GM21367 (cell line): Measurements from ENCODE around the gene BSN.
"Not testable (repeated sequence)": the region's sequence is repeated elsewhere in the genome, so short reads cannot be mapped to it uniquely, and the experiment has no call there.

Experiments
- ATAC-seq: cut with Tn5 transposase; IDR thresholded peaks from one replicate; pipeline ENCODE4 v1.9.1; 2021; ENCODE audit not compliant: unreplicated experiment

BSN gene

DNA sequence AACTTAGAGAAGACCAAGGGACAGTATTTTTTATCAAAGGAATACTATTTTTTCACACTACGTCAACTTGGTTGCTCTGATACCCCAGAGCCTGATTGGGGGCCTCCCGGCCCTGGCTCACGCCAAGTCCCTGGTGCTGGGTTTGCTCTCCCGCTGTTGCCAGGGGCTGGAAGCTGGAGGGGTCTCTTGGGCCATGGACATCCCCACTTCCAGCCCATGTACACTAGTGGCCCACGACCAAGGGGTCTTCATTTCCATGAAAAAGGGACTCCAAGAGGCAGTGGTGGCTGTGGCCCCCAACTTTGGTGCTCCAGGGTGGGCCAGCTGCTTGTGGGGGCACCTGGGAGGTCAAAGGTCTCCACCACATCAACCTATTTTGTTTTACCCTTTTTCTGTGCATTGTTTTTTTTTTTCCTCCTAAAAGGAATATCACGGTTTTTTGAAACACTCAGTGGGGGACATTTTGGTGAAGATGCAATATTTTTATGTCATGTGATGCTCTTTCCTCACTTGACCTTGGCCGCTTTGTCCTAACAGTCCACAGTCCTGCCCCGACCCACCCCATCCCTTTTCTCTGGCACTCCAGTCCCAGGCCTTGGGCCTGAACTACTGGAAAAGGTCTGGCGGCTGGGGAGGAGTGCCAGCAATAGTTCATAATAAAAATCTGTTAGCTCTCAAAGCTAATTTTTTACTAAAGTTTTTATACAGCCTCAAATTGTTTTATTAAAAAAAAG is 20.3 kb upstream of the BSN start:
- ATAC-seq = no peak

DNA sequence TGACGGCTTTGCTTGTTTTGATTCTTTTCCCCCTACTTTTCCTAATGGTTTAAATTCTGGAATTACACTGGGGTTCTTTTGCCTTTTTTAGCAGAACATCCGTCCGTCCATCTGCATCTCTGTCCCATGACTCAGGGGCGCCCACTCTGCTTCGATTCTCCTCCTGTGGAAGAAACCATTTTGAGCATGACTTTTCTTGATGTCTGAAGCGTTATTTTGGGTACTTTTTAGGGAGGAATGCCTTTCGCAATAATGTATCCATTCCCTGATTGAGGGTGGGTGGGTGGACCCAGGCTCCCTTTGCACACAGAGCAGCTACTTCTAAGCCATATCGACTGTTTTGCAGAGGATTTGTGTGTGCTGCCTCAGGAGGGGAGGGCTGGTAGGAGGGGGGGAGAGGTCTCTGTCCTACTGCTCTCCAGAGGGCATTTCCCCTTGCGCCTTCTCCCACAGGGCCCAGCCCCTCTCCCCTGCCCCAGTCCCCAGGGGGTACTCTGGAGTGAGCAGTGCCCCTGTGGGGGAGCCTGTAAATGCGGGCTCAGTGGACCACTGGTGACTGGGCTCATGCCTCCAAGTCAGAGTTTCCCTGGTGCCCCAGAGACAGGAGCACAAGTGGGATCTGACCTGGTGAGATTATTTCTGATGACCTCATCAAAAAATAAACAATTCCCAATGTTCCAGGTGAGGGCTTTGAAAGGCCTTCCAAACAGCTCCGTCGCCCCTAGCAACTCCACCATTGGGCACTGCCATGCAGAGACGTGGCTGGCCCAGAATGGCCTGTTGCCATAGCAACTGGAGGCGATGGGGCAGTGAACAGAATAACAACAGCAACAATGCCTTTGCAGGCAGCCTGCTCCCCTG is 19.5 kb upstream of the BSN start:
- no peak for ATAC-seq

DNA sequence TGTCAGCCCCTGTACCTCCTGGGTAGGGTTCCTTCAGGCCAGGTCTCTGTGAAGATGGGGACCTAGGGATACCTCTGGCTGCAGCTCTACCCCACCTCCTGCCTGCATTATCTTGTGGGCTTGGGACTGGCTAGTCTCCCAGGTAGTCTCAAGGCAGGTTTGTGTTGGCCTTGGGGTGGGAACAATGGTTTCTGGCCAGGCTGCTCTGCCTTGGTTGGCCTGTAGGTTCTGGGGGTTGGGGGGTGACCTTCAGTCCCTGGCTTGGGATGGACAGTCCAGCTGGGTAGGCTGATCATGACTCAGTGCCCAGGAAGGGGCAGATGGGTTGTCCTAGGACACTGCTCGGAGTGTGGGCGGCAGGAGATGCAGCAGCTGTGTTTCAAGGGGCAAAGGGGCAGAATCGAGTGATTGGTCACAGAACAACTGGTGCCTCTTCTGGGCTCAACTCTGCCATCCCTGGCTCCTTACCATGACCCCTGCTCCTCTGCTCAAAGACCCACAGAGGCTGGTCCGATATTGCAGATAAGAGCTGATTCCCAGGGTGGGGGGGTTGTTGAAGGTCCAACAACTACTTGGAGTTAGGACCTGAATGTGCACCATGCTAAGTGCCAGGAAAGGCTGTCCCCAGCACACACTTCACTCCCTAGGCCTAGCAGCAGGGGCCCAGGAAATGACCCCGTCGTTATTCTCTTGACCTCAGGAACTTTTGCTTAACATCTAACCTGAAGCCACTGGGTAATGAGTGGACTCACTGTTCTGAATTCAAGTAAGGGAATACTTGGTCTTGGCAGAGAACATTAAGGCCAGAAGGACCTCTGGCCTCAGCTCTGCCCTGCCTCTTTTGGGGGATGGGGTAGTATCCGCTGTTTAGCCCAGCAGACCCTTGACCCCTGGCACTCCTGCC is 18.1 kb upstream of the BSN start:
- no peak for ATAC-seq

- no peak for ATAC-seq
Observed at GRCh38 chr3:49536875-49537533, 17.3 kb upstream of the BSN start.

GRCh38 chr3:49539659-49540560 is 14.4 kb upstream of the BSN start:
- peak; percentile 88 for ATAC-seq

DNA sequence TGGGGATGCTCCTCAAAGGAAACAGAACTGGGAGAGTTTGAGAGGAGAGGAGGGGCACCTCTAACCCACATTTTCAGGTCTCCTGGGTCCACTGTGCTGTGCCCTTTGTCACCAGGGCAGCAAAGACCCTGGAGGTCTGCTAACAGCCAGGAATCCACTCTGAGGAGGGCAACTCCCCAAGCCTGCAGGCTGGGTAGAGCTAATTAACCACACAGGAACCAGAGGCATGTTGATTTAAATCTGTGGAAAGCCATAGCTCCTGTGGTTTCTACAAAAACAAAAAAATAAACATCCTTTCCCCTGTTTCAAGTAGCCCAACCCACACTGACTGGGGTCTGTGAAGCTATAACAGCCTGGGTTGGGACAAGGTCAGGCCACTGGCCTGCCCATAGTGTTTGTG is 2.2 kb upstream of the BSN start:
- ATAC-seq = no peak

DNA sequence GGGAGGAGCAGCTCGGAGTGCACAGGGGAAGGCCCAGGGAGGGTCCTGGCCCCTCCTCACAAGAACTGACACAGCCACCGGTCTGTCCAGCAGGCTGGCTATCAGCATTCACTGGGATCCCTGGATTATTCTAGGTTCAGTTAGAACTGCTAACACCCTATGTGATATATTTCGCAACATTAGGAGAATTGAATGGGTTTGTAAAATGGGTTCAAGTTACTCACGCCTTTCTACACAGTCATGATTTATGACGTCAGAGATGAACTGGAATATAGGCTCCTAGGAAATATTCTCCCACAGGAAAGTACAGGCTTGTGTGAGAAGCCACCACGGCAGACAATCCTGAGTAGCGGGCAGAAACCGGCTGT is 969 bp upstream of the BSN start:
- ATAC-seq = no peak

GRCh38 chr3:49554633-49555265 is 472 bp downstream of the BSN start:
- peak; percentile 49 for ATAC-seq

GRCh38 chr3:49556500-49557275 is 2.4 kb downstream of the BSN start:
- no peak for ATAC-seq

- no peak for ATAC-seq
Observed at GRCh38 chr3:49563040-49563578, 8.8 kb downstream of the BSN start.

DNA sequence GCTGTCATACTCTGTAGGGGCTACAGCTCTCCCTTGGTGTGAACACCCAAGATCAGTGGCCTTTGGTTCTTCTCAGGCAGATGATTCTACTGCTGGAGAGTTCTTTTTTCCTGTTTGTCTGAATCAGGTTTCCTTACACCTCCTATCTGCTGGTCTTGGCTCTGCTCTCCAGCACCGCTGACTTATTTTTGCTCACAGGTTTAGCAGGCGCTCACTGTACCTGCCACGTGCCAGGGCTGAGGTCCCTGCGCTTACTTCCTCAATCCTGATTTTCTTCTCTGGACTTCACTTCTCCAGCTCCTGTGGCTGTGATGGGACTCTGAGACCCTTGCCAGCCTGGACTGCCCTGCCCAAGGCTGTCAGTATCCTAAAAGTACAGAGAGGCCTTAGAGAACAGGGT is 9.5 kb downstream of the BSN start:
- ATAC-seq = no peak

- ATAC-seq = no peak
Observed at GRCh38 chr3:49566312-49566711, 12.0 kb downstream of the BSN start.

GRCh38 chr3:49567406-49567805 is 13.1 kb downstream of the BSN start:
- ATAC-seq = no peak

GRCh38 chr3:49568965-49569364 is 14.7 kb downstream of the BSN start:
- ATAC-seq = no peak

GRCh38 chr3:49570028-49570654 is 15.9 kb downstream of the BSN start:
- no peak for ATAC-seq

GRCh38 chr3:49582177-49582576 is 27.9 kb downstream of the BSN start:
- no peak for ATAC-seq

- not testable (repeated sequence) for ATAC-seq
Observed at GRCh38 chr3:49585261-49585755, 31.0 kb downstream of the BSN start.

GRCh38 chr3:49591615-49592014 is 37.3 kb downstream of the BSN start:
- no peak for ATAC-seq
